Measurements from ENCODE around the gene KCNA2.

The KCNA2 gene

GRCh38 chr1:110591956-110592355, 14.2 kb downstream of the KCNA2 start:
- no peak for DNase-seq (ENCODE audit: low spot score in 2 of 2)
- Mint-ChIP-seq H3K9me3 (no peaks in the 10 kb centered on the region), H3K4me3 (no peak overlapping the region), H3K36me3 (ENCODE audit: insufficient read depth) (peaks cover 2% of the 10 kb centered on the region), H3K27ac (ENCODE audit: low read depth) (no peak overlapping the region), H3K27me3 (peaks cover 23% of the 10 kb centered on the region), H3K4me1 (no peaks in the 10 kb centered on the region)
- no peak for ATAC-seq (replicated peaks; ENCODE audit: extremely low read depth, poor library complexity, severe bottlenecking)

GRCh38 chr1:110588991-110589390, 17.2 kb downstream of the KCNA2 start:
- no peak for ATAC-seq (replicated peaks; ENCODE audit: extremely low read depth, poor library complexity, severe bottlenecking)
- no peak overlapping the region for H3K27ac Mint-ChIP-seq (ENCODE audit: low read depth)
- H3K4me1 Mint-ChIP-seq: no peaks in the 10 kb centered on the region
- H3K36me3 Mint-ChIP-seq (ENCODE audit: insufficient read depth): peaks cover 2% of the 10 kb centered on the region
- no peak overlapping the region for H3K4me3 Mint-ChIP-seq
- H3K27me3 Mint-ChIP-seq: peaks cover 24% of the 10 kb centered on the region
- no peaks in the 10 kb centered on the region for H3K9me3 Mint-ChIP-seq
- DNase-seq (ENCODE audit: low spot score in 2 of 2): no peak

GRCh38 chr1:110588486-110588885, 17.7 kb downstream of the KCNA2 start:
- Mint-ChIP-seq H3K27me3 (peaks cover 24% of the 10 kb centered on the region), H3K4me1 (no peaks in the 10 kb centered on the region), H3K36me3 (ENCODE audit: insufficient read depth) (peaks cover 2% of the 10 kb centered on the region), H3K4me3 (no peak overlapping the region), H3K9me3 (no peaks in the 10 kb centered on the region), H3K27ac (ENCODE audit: low read depth) (no peak overlapping the region)
- DNase-seq (ENCODE audit: low spot score in 2 of 2): no peak
- ATAC-seq (replicated peaks; ENCODE audit: extremely low read depth, poor library complexity, severe bottlenecking): no peak

GRCh38 chr1:110587906-110588305, 18.3 kb downstream of the KCNA2 start:
- no peak for ATAC-seq (replicated peaks; ENCODE audit: extremely low read depth, poor library complexity, severe bottlenecking)
- Mint-ChIP-seq H3K36me3 (ENCODE audit: insufficient read depth) (peaks cover 2% of the 10 kb centered on the region), H3K4me3 (no peak overlapping the region)

DNA sequence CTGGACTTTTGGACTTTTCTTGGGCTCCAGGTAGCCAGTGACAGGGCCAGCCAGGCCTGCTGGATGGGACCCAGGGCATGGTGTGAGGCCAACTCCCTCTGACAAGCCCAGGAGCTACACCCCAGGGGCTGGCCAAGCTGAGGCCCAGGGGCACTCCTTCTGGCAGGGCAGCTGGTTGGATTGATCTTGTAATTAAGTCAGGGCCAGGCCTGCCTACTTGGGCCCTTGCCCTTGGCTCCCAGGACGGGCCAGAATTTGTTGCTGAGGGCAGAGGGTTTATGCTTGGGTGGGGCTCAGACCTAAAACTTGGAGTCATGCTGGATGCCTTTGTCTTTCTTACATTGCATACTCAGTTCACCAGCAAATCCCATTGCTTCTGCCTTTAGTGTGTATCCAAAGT, 20.7 kb downstream of the KCNA2 start:
- Mint-ChIP-seq H3K4me1 (no peaks in the 10 kb centered on the region), H3K9me3 (no peaks in the 10 kb centered on the region), H3K27ac (ENCODE audit: low read depth) (no peak overlapping the region), H3K4me3 (no peak overlapping the region), H3K27me3 (peaks cover 24% of the 10 kb centered on the region), H3K36me3 (ENCODE audit: insufficient read depth) (peaks cover 2% of the 10 kb centered on the region)
- DNase-seq (ENCODE audit: low spot score in 2 of 2) (no peak), ATAC-seq (replicated peaks; ENCODE audit: extremely low read depth, poor library complexity, severe bottlenecking) (no peak)

More at GRCh38 chr1:110587906-110588305, 18.3 kb downstream of the KCNA2 start:
- peaks cover 24% of the 10 kb centered on the region for H3K27me3 Mint-ChIP-seq
- no peaks in the 10 kb centered on the region for H3K9me3 Mint-ChIP-seq
- no peak for DNase-seq (ENCODE audit: low spot score in 2 of 2)
- H3K4me1 Mint-ChIP-seq: no peaks in the 10 kb centered on the region
- H3K27ac Mint-ChIP-seq (ENCODE audit: low read depth): no peak overlapping the region

DNA sequence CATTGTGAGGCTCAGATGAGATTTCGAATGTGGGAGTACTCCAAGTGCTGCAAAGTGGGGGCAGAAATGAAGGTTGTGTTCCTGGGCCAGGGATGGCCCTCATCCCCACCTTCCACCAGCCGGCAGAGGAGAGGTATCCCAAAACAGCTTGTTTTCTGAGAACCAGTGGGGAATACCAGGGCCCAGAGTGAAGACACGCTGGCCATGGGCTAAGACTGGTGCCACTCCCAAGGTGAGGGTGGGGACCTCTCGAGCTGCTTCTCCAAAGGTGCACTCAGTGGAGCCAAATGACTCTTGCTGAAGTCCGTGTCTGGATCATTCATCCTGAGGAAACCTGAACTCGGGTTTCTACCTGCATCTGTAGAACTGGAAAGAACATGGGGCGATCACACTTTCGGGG, 22.1 kb downstream of the KCNA2 start:
- Mint-ChIP-seq H3K4me1 (no peaks in the 10 kb centered on the region), H3K4me3 (no peak overlapping the region), H3K9me3 (no peaks in the 10 kb centered on the region), H3K27me3 (peaks cover 28% of the 10 kb centered on the region), H3K27ac (ENCODE audit: low read depth) (no peak overlapping the region), H3K36me3 (ENCODE audit: insufficient read depth) (peaks cover 2% of the 10 kb centered on the region)
- ATAC-seq (replicated peaks; ENCODE audit: extremely low read depth, poor library complexity, severe bottlenecking) (no peak), DNase-seq (ENCODE audit: low spot score in 2 of 2) (no peak)

GRCh38 chr1:110583505-110583904, 22.7 kb downstream of the KCNA2 start:
- ATAC-seq (replicated peaks; ENCODE audit: extremely low read depth, poor library complexity, severe bottlenecking) (no peak), DNase-seq (ENCODE audit: low spot score in 2 of 2) (no peak)
- Mint-ChIP-seq H3K36me3 (ENCODE audit: insufficient read depth) (peaks cover 2% of the 10 kb centered on the region), H3K9me3 (no peaks in the 10 kb centered on the region), H3K27ac (ENCODE audit: low read depth) (no peak overlapping the region), H3K4me3 (no peak overlapping the region), H3K27me3 (peaks cover 28% of the 10 kb centered on the region), H3K4me1 (no peaks in the 10 kb centered on the region)

- Mint-ChIP-seq H3K27ac (ENCODE audit: low read depth) (no peak overlapping the region), H3K36me3 (ENCODE audit: insufficient read depth) (no peaks in the 10 kb centered on the region), H3K9me3 (no peaks in the 10 kb centered on the region), H3K4me3 (no peak overlapping the region), H3K4me1 (no peaks in the 10 kb centered on the region), H3K27me3 (peaks cover 19% of the 10 kb centered on the region)
- ATAC-seq (replicated peaks; ENCODE audit: extremely low read depth, poor library complexity, severe bottlenecking) (no peak), DNase-seq (ENCODE audit: low spot score in 2 of 2) (no peak)
These were observed 23.8 kb downstream of the KCNA2 start for GRCh38 chr1:110582378-110582777.

DNA sequence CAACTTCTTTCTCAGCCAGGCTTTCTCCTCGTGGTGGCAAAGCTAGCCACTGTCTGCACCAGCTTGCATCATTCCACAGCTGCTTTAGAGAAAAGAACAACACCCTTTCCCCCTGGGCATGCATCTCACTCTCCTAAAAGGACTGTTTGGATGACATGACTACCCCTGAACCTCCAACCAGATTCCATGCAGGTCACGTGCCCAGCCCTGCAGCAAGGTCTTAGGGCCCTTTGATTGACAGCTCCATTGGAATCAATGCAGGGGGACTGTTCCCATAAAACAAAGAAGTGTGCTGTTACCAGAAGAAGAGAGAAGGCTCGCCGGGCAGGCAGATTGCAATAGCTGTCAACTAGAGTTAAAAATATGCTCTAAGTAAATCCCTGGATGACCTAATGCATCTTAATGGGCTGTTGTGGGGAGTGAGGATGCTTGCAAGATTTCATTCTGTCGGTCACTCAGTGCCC, 24.4 kb downstream of the KCNA2 start:
- Mint-ChIP-seq H3K27ac (ENCODE audit: low read depth) (no peak overlapping the region), H3K36me3 (ENCODE audit: insufficient read depth) (no peaks in the 10 kb centered on the region), H3K9me3 (no peaks in the 10 kb centered on the region), H3K4me1 (no peaks in the 10 kb centered on the region), H3K27me3 (peaks cover 21% of the 10 kb centered on the region), H3K4me3 (no peak overlapping the region)
- ATAC-seq (replicated peaks; ENCODE audit: extremely low read depth, poor library complexity, severe bottlenecking) (no peak), DNase-seq (ENCODE audit: low spot score in 2 of 2) (no peak)

DNA sequence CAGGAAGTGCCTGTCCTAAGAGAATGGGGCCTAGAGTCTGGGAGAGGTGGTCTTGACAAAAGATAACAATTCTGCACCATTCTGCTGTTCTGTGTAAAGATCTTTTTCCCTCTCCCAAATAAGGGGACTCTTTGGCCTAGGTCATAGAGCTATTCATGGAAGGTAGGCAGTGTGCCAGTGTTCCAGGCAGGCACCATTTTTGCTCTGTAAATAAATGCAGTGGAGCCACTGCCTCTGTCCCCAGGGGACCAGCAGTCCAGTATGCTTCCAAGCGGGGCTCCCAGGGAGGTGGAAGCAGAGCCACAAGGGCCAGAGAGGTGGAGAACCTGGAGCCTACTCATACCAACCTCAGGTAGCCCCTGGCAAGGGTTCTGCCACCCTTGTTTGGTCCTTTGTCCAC, 25.9 kb downstream of the KCNA2 start:
- Mint-ChIP-seq H3K4me1 (no peaks in the 10 kb centered on the region), H3K36me3 (ENCODE audit: insufficient read depth) (no peaks in the 10 kb centered on the region), H3K4me3 (no peak overlapping the region), H3K27ac (ENCODE audit: low read depth) (no peak overlapping the region), H3K9me3 (no peaks in the 10 kb centered on the region), H3K27me3 (peaks cover 24% of the 10 kb centered on the region)
- no peak for ATAC-seq (replicated peaks; ENCODE audit: extremely low read depth, poor library complexity, severe bottlenecking)
- no peak for DNase-seq (ENCODE audit: low spot score in 2 of 2)

GRCh38 chr1:110579460-110579859, 26.7 kb downstream of the KCNA2 start:
- DNase-seq (ENCODE audit: low spot score in 2 of 2) (no peak), ATAC-seq (replicated peaks; ENCODE audit: extremely low read depth, poor library complexity, severe bottlenecking) (no peak)
- Mint-ChIP-seq H3K4me3 (no peak overlapping the region), H3K27ac (ENCODE audit: low read depth) (no peak overlapping the region), H3K36me3 (ENCODE audit: insufficient read depth) (no peaks in the 10 kb centered on the region), H3K27me3 (peaks cover 24% of the 10 kb centered on the region), H3K9me3 (no peaks in the 10 kb centered on the region), H3K4me1 (no peaks in the 10 kb centered on the region)

GRCh38 chr1:110576441-110576840, 29.7 kb downstream of the KCNA2 start:
- no peaks in the 10 kb centered on the region for H3K9me3 Mint-ChIP-seq
- no peak for DNase-seq (ENCODE audit: low spot score in 2 of 2)
- ATAC-seq (replicated peaks; ENCODE audit: extremely low read depth, poor library complexity, severe bottlenecking): no peak
- no peak overlapping the region for H3K4me3 Mint-ChIP-seq
- no peaks in the 10 kb centered on the region for H3K36me3 Mint-ChIP-seq (ENCODE audit: insufficient read depth)
- H3K27ac Mint-ChIP-seq (ENCODE audit: low read depth): no peak overlapping the region
- peaks cover 29% of the 10 kb centered on the region for H3K27me3 Mint-ChIP-seq
- no peaks in the 10 kb centered on the region for H3K4me1 Mint-ChIP-seq

GRCh38 chr1:110573314-110573713, 32.8 kb downstream of the KCNA2 start:
- no peaks in the 10 kb centered on the region for H3K9me3 Mint-ChIP-seq
- H3K4me3 Mint-ChIP-seq: no peak overlapping the region
- no peaks in the 10 kb centered on the region for H3K36me3 Mint-ChIP-seq (ENCODE audit: insufficient read depth)
- peaks cover 34% of the 10 kb centered on the region for H3K27me3 Mint-ChIP-seq
- DNase-seq (ENCODE audit: low spot score in 2 of 2) (no peak), ATAC-seq (replicated peaks; ENCODE audit: extremely low read depth, poor library complexity, severe bottlenecking) (no peak)
- H3K4me1 Mint-ChIP-seq: no peaks in the 10 kb centered on the region
- no peak overlapping the region for H3K27ac Mint-ChIP-seq (ENCODE audit: low read depth)

DNA sequence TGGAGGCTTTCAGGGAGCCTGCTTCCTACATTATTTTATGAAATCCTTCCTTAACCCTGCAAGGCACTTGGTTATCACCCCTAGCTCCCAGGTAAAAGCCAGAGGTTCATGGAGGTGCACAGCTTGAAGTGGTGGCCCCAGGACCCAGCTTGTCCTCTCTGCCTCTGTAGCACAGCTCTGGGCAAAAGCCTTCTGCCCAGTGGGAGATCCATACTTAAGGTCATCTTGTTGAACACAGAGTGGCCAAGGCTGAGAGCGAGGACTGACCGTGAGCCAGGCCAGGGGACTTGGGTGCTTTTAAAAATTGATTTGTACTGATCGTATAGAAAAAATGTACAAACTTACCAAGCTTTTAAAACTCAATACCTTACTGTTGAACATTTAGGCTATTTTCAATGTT, 33.4 kb downstream of the KCNA2 start:
- Mint-ChIP-seq H3K27me3 (peaks cover 34% of the 10 kb centered on the region), H3K4me1 (no peaks in the 10 kb centered on the region), H3K36me3 (ENCODE audit: insufficient read depth) (no peaks in the 10 kb centered on the region), H3K4me3 (no peak overlapping the region), H3K9me3 (no peaks in the 10 kb centered on the region), H3K27ac (ENCODE audit: low read depth) (no peak overlapping the region)
- DNase-seq (ENCODE audit: low spot score in 2 of 2) (no peak), ATAC-seq (replicated peaks; ENCODE audit: extremely low read depth, poor library complexity, severe bottlenecking) (no peak)
